HepG2 (cell line): ENCODE data around the gene WWTR1. TPM values are rescaled to one million over a fixed set of nuclear protein-coding genes. Genes with fewer than 3 reads are reported as not detected.
A peak's percentile ranks its signal among the peaks of the same experiment; 100 is the strongest.

Experiments used
- ATAC-seq: fragments of 200-7000 bp; cut with Tn5 transposase; 3 replicates; pipeline ENCODE4 v1.9.1; 2020; ENCODE audit warnings: mild to moderate bottlenecking, moderate library complexity
- BruUV-seq: library from RNA; stranded (reverse); fragments of 400-500 nt; replicated peaks from 2 replicates; lab custom pipeline; 2021; lab: Mats Ljungman, UMichigan
- CTCF ChIA-PET: fragments of 300-600 bp; formaldehyde crosslinking; extraction: SDS; loops from one replicate; lab custom pipeline; 2021; ENCODE audit warnings: low total read pairs, inconsistent platforms, low intra/inter-chr PET ratio; lab: Yijun Ruan, JAX
- POLR2A ChIA-PET: fragments of 350-600 bp; sonication (Branson Sonifier 250); formaldehyde crosslinking; loops from one replicate; lab custom pipeline; 2020; ENCODE audit warnings: antibody characterized with exemption, inconsistent platforms; lab: Yijun Ruan, JAX
- DNase-seq: peaks from one replicate; pipeline ENCODE4 v3.0.0-alpha.2; 2015; ENCODE audit warnings: low spot score
- FAIRE-seq: peaks from 3 replicates; lab custom pipeline; 2011; peaks lifted over from hg19 to GRCh38; lab: Jason Lieb, UNC
- H2AFZ ChIP-seq: one replicate; pipeline ENCODE4 v1.6.1; 2011; ENCODE audit warnings: low read length, inconsistent platforms
- H3K27ac ChIP-seq: fragments of 300-600 bp; 3 replicates; pipeline ENCODE4 v1.8.0; 2011; ENCODE audit warnings: mixed run types, mild to moderate bottlenecking, mixed read lengths, low read length, inconsistent platforms; ENCODE audit not compliant: insufficient read depth; ENCODE audit errors: extremely low read length
- H3K27me3 ChIP-seq, 2 experiments: fragments of 200-600 bp in 1 of 2; 2 replicates in 1 of 2; 3 replicates in 1 of 2; pipeline versions ENCODE4 v1.6.0 to v1.8.0; 2011; ENCODE audit warnings: low read length in 2 of 2, mild to moderate bottlenecking in 2 of 2, moderate library complexity in 2 of 2, inconsistent platforms in 1 of 2; ENCODE audit not compliant: insufficient read depth in 2 of 2, control insufficient read depth in 1 of 2
- H3K36me3 ChIP-seq, 2 experiments: fragments of 200-600 bp in 1 of 2; replicated peaks in 1 of 2; 2 replicates in 1 of 2; 3 replicates in 1 of 2; pipeline versions ENCODE4 v1.5.1 to v1.8.0; 2011; ENCODE audit warnings: low read length in 2 of 2, inconsistent platforms in 1 of 2; ENCODE audit not compliant: insufficient read depth in 2 of 2, control insufficient read depth in 1 of 2
- H3K4me1 ChIP-seq: 2 replicates; pipeline ENCODE4 v1.5.1; 2012; ENCODE audit warnings: low read length, inconsistent platforms; ENCODE audit not compliant: insufficient read depth
- H3K4me2 ChIP-seq: 2 replicates; pipeline ENCODE4 v1.6.0; 2011; ENCODE audit warnings: low read depth, low read length, inconsistent platforms
- H3K4me3 ChIP-seq, 3 experiments: fragments of 200-600 bp in 1 of 3; sonication (generic), shearing (Covaris generic) in 1 of 3; replicated peaks in 1 of 3; 2 replicates each; pipeline ENCODE4 v1.5.1; 2011 to 2016; ENCODE audit warnings: low read length in 3 of 3, inconsistent platforms in 2 of 3, low read depth in 2 of 3, mild to moderate bottlenecking in 2 of 3, control low read depth in 1 of 3, mixed read lengths in 1 of 3; ENCODE audit not compliant: insufficient read depth in 1 of 3
- H3K79me2 ChIP-seq: one replicate; pipeline ENCODE4 v1.6.1; 2011; ENCODE audit warnings: low read length, inconsistent platforms; ENCODE audit not compliant: insufficient read depth
- H3K9ac ChIP-seq: 2 replicates; pipeline ENCODE4 v1.6.0; 2011; ENCODE audit warnings: mild to moderate bottlenecking, low read depth, low read length, inconsistent platforms; ENCODE audit not compliant: insufficient read depth
- H3K9me3 ChIP-seq: 2 replicates; pipeline ENCODE4 v1.5.1; 2012; ENCODE audit warnings: mild to moderate bottlenecking, low read length
- H4K20me1 ChIP-seq: 2 replicates; pipeline ENCODE4 v1.6.0; 2011; ENCODE audit warnings: inconsistent platforms, mild to moderate bottlenecking, low read length, moderate library complexity; ENCODE audit not compliant: insufficient read depth
- ATF1 ChIP-seq: IDR thresholded peaks from 2 replicates; pipeline ENCODE4 v1.6.1; 2016; ENCODE audit warnings: mild to moderate bottlenecking, control low read depth
- GATAD2A ChIP-seq: IDR thresholded peaks from 2 replicates; pipeline ENCODE4 v1.6.1; 2016
- GTF3A ChIP-seq: sonication (generic); formaldehyde crosslinking; conservative IDR thresholded peaks from 2 replicates; pipeline ENCODE4 v1.4.0; 2020; ENCODE audit warnings: mild to moderate bottlenecking, missing genetic modification reagents
- KLF6 ChIP-seq: IDR thresholded peaks from 2 replicates; pipeline ENCODE4 v1.8.0; 2016; ENCODE audit warnings: missing biosample characterization, missing genetic modification reagents
- NFKBIZ ChIP-seq: IDR thresholded peaks from 2 replicates; pipeline ENCODE4 v1.6.1; 2018; ENCODE audit warnings: missing genetic modification reagents, missing compliant biosample characterization
- PAX8 ChIP-seq: sonication (generic); formaldehyde crosslinking; IDR thresholded peaks from 2 replicates; pipeline ENCODE4 v1.8.0; 2022; ENCODE audit warnings: mild to moderate bottlenecking, missing genetic modification reagents, borderline replicate concordance
- SMAD3 ChIP-seq: sonication (generic); formaldehyde crosslinking; IDR thresholded peaks from 2 replicates; pipeline ENCODE4 v1.4.0; 2020; ENCODE audit warnings: missing genetic modification reagents
- ZNF282 ChIP-seq: fragments of 450-650 bp; IDR thresholded peaks from 2 replicates; pipeline ENCODE4 v1.6.1; 2018; ENCODE audit not compliant: partially characterized antibody
- ZNF577 ChIP-seq: sonication (generic); formaldehyde crosslinking; IDR thresholded peaks from 2 replicates; pipeline ENCODE4 v1.4.0; 2020; ENCODE audit warnings: mild to moderate bottlenecking, low read depth, missing genetic modification reagents, borderline replicate concordance
- ZNF768 ChIP-seq: sonication (generic); formaldehyde crosslinking; IDR thresholded peaks from 2 replicates; pipeline ENCODE4 v1.4.0; 2020; ENCODE audit warnings: missing genetic modification reagents
- ZNF788 ChIP-seq: sonication (generic); formaldehyde crosslinking; IDR thresholded peaks from 2 replicates; pipeline ENCODE4 v1.5.0; 2020; ENCODE audit warnings: mild to moderate bottlenecking, missing genetic modification reagents, borderline replicate concordance
- WGBS: methylation state at CpG from one replicate; pipeline ENCODE4 v1.1.6; 2017; ENCODE audit warnings: low lambda C conversion rate; 5-methylcytosine and 5-hydroxymethylcytosine counted together
- in situ Hi-C: cut with HindIII; loops from 2 replicates; pipeline ENCODE4 v1.10.0; 2017; ENCODE audit warnings: low pct_unique_long_range_greater_than_20kb; ENCODE audit not compliant: extremely low pct_ligation_motif_present
- intact Hi-C: fragments of 100-400 bp; cut with micrococcal nuclease; formaldehyde crosslinking; loops from one replicate; pipeline ENCODE4 v1.10.0; 2022; ENCODE audit not compliant: unreplicated experiment
- polyA plus RNA-seq, 8 experiments: library from polyadenylated mRNA; depleted of rRNA in 3 of 8; stranded (reverse) in 7 of 8; unstranded in 1 of 8; fragments of >200 nt; fragmentation: Illumina TruSeq in 4 of 8; extraction: Trizol in 4 of 8; gene quantifications; 2 replicates each; pipeline versions ENCODE4 v1.2.1 to v1.2.3, GENCODE V29; 2011 to 2016; ENCODE audit warnings: low read depth in 4 of 8, missing spikeins in 1 of 8, mixed read lengths in 1 of 8; ENCODE audit not compliant: insufficient read depth in 1 of 8
- total RNA-seq, 5 experiments: library from RNA; depleted of rRNA; stranded (reverse); fragments of >200 nt; fragmentation: Illumina TruSeq; extraction: Trizol; gene quantifications; 2 replicates each; pipeline ENCODE4 v1.2.3, GENCODE V29; 2016; ENCODE audit warnings: low read depth in 1 of 5
- TF ChIP-seq, protein P1 (sequence below): fragments of 450-650 bp; IDR thresholded peaks from 2 replicates; pipeline ENCODE4 v1.6.1; 2016
- TF ChIP-seq, protein P2 (sequence below): IDR thresholded peaks from 2 replicates; pipeline ENCODE4 v1.6.1; 2018; ENCODE audit warnings: missing genetic modification reagents
- TF ChIP-seq, protein P3 (sequence below): sonication (generic); formaldehyde crosslinking; IDR thresholded peaks from 2 replicates; pipeline ENCODE4 v1.5.0; 2020; ENCODE audit warnings: missing genetic modification reagents
- TF ChIP-seq, protein P4 (sequence below): sonication (generic); formaldehyde crosslinking; IDR thresholded peaks from 2 replicates; pipeline ENCODE4 v1.5.0; 2020; ENCODE audit warnings: missing genetic modification reagents, mild to moderate bottlenecking, borderline replicate concordance
- TF ChIP-seq, protein P5 (sequence below): sonication (generic); formaldehyde crosslinking; IDR thresholded peaks from 2 replicates; pipeline ENCODE4 v1.5.0; 2020; ENCODE audit warnings: mild to moderate bottlenecking, low read depth, missing genetic modification reagents, borderline replicate concordance
- TF ChIP-seq, protein P6 (sequence below): sonication (generic); formaldehyde crosslinking; IDR thresholded peaks from 2 replicates; pipeline ENCODE4 v1.4.0; 2020; ENCODE audit warnings: mild to moderate bottlenecking, missing genetic modification reagents

Gene WWTR1
- total and polyA plus RNA-seq, 2 of the 13 experiments (the other 11 are each of a cell fraction or from before 2014, with no cell fraction given) = 19.7 to 139 TPM

DNA sequence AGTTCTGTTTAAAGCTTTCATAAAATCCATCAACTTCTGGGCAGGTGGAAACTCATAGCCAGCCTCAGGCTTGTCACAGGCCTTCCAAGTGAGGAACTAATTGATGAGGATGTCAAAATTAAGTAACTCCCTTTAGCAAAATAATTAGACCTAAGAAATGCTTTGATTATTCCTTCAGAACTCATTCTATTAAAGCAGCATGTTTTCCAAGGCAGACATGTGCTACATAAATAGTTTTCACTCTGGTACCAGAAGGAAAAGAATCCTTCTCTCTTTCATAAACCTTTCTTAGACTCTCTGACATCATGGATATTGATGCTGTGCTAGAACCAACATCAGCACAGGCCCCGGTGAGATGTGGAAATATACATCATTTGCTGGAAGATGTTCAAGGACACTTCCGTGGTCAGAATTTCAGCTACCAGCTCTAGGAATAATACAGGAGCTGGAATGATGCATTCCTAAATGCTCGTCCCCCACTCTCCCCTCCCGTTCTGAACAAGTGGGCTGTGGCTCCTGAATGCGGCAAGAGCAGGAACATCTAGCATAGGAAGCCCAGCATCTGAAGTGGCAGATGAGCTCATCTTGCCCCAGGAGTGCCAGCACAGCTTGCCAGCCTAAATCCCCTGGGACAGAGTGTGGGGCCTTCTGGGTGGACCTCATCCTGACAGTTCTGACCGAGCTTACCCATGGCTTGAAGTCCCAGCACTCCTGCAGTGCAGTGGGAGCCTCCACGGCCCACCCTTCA is 82.4 kb downstream of the WWTR1 start (continued):
- no peak for TF ChIP-seq ZNF768
- TF ChIP-seq ZNF282 = no peak
- 0 out of 2 replicates have a peak, but pooled peaks have one; percentile 37 for TF ChIP-seq GATAD2A
- no peak for TF ChIP-seq ZNF577 (CRISPR knock-in tag)
- TF ChIP-seq SMAD3 = no peak
- TF ChIP-seq, protein P1, sequence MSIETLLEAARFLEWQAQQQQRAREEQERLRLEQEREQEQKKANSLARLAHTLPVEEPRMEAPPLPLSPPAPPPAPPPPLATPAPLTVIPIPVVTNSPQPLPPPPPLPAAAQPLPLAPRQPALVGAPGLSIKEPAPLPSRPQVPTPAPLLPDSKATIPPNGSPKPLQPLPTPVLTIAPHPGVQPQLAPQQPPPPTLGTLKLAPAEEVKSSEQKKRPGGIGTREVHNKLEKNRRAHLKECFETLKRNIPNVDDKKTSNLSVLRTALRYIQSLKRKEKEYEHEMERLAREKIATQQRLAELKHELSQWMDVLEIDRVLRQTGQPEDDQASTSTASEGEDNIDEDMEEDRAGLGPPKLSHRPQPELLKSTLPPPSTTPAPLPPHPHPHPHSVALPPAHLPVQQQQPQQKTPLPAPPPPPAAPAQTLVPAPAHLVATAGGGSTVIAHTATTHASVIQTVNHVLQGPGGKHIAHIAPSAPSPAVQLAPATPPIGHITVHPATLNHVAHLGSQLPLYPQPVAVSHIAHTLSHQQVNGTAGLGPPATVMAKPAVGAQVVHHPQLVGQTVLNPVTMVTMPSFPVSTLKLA = peak; percentile 51
- TF ChIP-seq, all 625 proteins: peak for 7

DNA sequence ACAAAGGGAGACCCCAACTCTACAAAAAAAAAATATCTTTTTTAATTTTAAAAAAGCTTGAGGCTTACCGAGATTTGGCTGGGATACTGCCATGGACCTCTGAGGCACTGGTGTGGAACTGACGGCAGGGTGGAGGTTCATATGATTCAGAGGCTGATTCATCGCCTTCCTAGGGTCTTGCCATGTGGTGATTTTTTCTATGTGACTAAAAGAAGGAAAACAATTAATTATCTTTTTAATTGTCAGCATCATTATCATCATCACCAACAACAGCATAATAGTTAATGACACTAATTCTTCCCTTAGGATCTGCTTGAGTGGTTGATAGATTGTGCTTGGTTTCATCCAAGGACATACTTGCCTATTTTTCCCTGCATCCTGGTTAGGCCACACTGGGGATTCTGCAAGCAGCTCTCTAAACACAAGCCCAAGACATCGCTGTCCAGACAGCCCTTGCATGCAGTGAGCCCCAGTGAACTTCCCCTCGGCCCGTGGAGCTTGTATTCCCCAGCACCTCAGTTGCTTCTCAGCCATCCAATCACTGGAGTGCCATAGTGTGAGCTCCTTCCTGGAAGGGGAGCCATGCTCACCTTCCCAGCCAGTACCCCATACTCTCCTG is 84.9 kb downstream of the WWTR1 start:
- no peak for ATAC-seq
- DNase-seq = no peak
- Histone ChIP-seq H3K36me3 (peaks cover 19 to 45% of the 10 kb centered on the region in 2 experiments), H3K9me3 (no peaks in the 10 kb centered on the region), H3K4me2 (no peak overlapping the region), H3K79me2 (peaks cover 50% of the 10 kb centered on the region), H3K4me3 (no peak overlapping the region), H3K4me1 (peaks cover 28% of the 10 kb centered on the region), H3K27ac (no peak overlapping the region), H4K20me1 (peaks cover 15% of the 10 kb centered on the region), H3K9ac (no peak overlapping the region), H3K27me3 (no peaks in the 10 kb centered on the region), H2AFZ (no peak overlapping the region)
- CTCF ChIA-PET = no interaction called here
- POLR2A ChIA-PET = no interaction called here
- FAIRE-seq = no peak
- TF ChIP-seq KLF6 (CRISPR knock-in tag) (no peak), PAX8 (no peak), GTF3A (CRISPR knock-in tag) (no peak), ZNF788 (CRISPR knock-in tag) (no peak), ATF1 (no peak), NFKBIZ (CRISPR knock-in tag) (no peak)
- TF ChIP-seq, protein P2, sequence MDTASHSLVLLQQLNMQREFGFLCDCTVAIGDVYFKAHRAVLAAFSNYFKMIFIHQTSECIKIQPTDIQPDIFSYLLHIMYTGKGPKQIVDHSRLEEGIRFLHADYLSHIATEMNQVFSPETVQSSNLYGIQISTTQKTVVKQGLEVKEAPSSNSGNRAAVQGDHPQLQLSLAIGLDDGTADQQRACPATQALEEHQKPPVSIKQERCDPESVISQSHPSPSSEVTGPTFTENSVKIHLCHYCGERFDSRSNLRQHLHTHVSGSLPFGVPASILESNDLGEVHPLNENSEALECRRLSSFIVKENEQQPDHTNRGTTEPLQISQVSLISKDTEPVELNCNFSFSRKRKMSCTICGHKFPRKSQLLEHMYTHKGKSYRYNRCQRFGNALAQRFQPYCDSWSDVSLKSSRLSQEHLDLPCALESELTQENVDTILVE (CRISPR knock-in tag) = no peak
- TF ChIP-seq, protein P3, sequence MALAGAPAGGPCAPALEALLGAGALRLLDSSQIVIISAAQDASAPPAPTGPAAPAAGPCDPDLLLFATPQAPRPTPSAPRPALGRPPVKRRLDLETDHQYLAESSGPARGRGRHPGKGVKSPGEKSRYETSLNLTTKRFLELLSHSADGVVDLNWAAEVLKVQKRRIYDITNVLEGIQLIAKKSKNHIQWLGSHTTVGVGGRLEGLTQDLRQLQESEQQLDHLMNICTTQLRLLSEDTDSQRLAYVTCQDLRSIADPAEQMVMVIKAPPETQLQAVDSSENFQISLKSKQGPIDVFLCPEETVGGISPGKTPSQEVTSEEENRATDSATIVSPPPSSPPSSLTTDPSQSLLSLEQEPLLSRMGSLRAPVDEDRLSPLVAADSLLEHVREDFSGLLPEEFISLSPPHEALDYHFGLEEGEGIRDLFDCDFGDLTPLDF (CRISPR knock-in tag) = no peak
- TF ChIP-seq, protein P4, sequence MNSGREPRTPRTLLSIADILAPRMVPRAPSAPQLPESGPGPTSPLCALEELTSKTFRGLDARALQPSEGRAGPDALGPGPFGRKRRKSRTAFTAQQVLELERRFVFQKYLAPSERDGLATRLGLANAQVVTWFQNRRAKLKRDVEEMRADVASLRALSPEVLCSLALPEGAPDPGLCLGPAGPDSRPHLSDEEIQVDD (CRISPR knock-in tag) = no peak
- TF ChIP-seq, protein P5, sequence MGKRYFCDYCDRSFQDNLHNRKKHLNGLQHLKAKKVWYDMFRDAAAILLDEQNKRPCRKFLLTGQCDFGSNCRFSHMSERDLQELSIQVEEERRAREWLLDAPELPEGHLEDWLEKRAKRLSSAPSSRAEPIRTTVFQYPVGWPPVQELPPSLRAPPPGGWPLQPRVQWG = no peak
- TF ChIP-seq, protein P6, sequence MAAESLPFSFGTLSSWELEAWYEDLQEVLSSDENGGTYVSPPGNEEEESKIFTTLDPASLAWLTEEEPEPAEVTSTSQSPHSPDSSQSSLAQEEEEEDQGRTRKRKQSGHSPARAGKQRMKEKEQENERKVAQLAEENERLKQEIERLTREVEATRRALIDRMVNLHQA = no peak
- WGBS = 94% methylated on average over 4 of the region's 6 CpGs
- in situ Hi-C loops = no loop called here
- BruUV-seq = no TSS peak
- intact Hi-C loops = loop anchor here (5.0 kb wide), 1 partner anchor 61 kb away; no protein-coding TSS in a partner anchor
